T-cell (primary cell): ENCODE data around the gene APCDD1L. TPM values are rescaled to one million over a fixed set of nuclear protein-coding genes. Genes with fewer than 3 reads are reported as not detected.
"Not testable (repeated sequence)": the region's sequence is repeated elsewhere in the genome, so short reads cannot be mapped to it uniquely, and the experiment has no call there.

Experiments used
- ATAC-seq, 4 experiments: fragments of 200-7000 bp in 3 of 4; fragments of 150-1000 bp in 1 of 4; cut with Tn5 transposase; replicated peaks in 1 of 4; 1 replicate in 3 of 4; 2 replicates in 1 of 4; pipeline ENCODE4 v1.10.0; 2021; ENCODE audit warnings: moderate library complexity in 3 of 4, mild to moderate bottlenecking in 2 of 4, moderate number of reproducible peaks in 1 of 4
- CTCF ChIA-PET, 2 donors: fragments of 300-600 bp; sonication (Branson Sonifier 250); formaldehyde crosslinking; loops; one replicate each; lab custom pipeline; 2022; ENCODE audit warnings: antibody characterized with exemption in 2 of 2; lab: Charles Lee
- POLR2A ChIA-PET, 2 donors: fragments of 300-600 bp; sonication (Branson Sonifier 250); formaldehyde crosslinking; loops; one replicate each; lab custom pipeline; 2022; ENCODE audit warnings: antibody characterized with exemption in 2 of 2; lab: Charles Lee
- DNase-seq, 35 experiments: peaks; one replicate each; pipeline versions ENCODE4 v3.0.0 to v3.0.0-alpha.2; 2013 to 2023
- H3K27ac ChIP-seq: one replicate; pipeline ENCODE4 v1.5.1; 2013; ENCODE audit warnings: low read length
- H3K27me3 ChIP-seq, 2 experiments: replicated peaks in 1 of 2; 1 replicate in 1 of 2; 2 replicates in 1 of 2; pipeline versions ENCODE4 v1.6.1 to v1.7.0; 2013; ENCODE audit warnings: low read length in 1 of 2, mixed read lengths in 1 of 2; ENCODE audit not compliant: control insufficient read depth in 2 of 2, insufficient read depth in 2 of 2; ENCODE audit errors: extremely low read depth in 1 of 2
- H3K36me3 ChIP-seq, 2 donors: 1 replicate in 1 of 2; 2 replicates in 1 of 2; pipeline versions ENCODE4 v1.6.1 to v1.7.0; 2013; ENCODE audit warnings: low read length in 1 of 2; ENCODE audit not compliant: control insufficient read depth in 2 of 2, insufficient read depth in 1 of 2; ENCODE audit errors: extremely low read depth in 1 of 2
- H3K4me1 ChIP-seq, 2 experiments: 1 replicate in 1 of 2; 2 replicates in 1 of 2; pipeline versions ENCODE4 v1.6.1 to v1.7.0; 2013; ENCODE audit warnings: low read length in 2 of 2, mixed read lengths in 1 of 2; ENCODE audit not compliant: insufficient read depth in 2 of 2, control insufficient read depth in 1 of 2; ENCODE audit errors: extremely low read depth in 1 of 2
- H3K4me3 ChIP-seq, 2 donors: 1 replicate in 1 of 2; 2 replicates in 1 of 2; pipeline versions ENCODE4 v1.5.1 to v1.7.0; 2013; ENCODE audit warnings: mild to moderate bottlenecking in 2 of 2, low read length in 1 of 2, moderate library complexity in 1 of 2; ENCODE audit not compliant: control insufficient read depth in 1 of 2; ENCODE audit errors: extremely low read depth in 1 of 2
- H3K9me3 ChIP-seq: 2 replicates; pipeline ENCODE4 v1.7.0; 2013
- H3K27ac Mint-ChIP-seq, 2 donors: one replicate each; pipeline ENCODE4 v1.8.0; 2020 to 2021; ENCODE audit warnings: mild to moderate bottlenecking in 2 of 2, mixed read lengths in 2 of 2
- H3K27me3 Mint-ChIP-seq, 2 donors: one replicate each; pipeline ENCODE4 v1.8.0; 2021 to 2022; ENCODE audit warnings: mixed read lengths in 2 of 2
- H3K36me3 Mint-ChIP-seq: one replicate; pipeline ENCODE4 v1.8.0; 2021; ENCODE audit warnings: mixed read lengths
- H3K4me1 Mint-ChIP-seq, 3 donors: one replicate each; pipeline ENCODE4 v1.8.0; 2020 to 2022; ENCODE audit warnings: mixed read lengths in 3 of 3, mild to moderate bottlenecking in 1 of 3
- H3K4me3 Mint-ChIP-seq, 3 donors: one replicate each; pipeline ENCODE4 v1.8.0; 2020 to 2022; ENCODE audit warnings: mild to moderate bottlenecking in 3 of 3, mixed read lengths in 3 of 3, moderate library complexity in 3 of 3
- H3K9me3 Mint-ChIP-seq, 3 donors: one replicate each; pipeline ENCODE4 v1.8.0; 2020 to 2022; ENCODE audit warnings: mixed read lengths in 3 of 3
- WGBS: methylation state at CpG from one replicate; pipeline ENCODE4 v1.1.5; 2013; ENCODE audit warnings: missing lambda C conversion rate; ENCODE audit not compliant: insufficient coverage; 5-methylcytosine and 5-hydroxymethylcytosine counted together
- total RNA-seq, 35 experiments: library from RNA in 6 of 35; stranded (reverse) in 6 of 35; fragments of 120-200 nt in 1 of 35; gene quantifications; one replicate each; pipeline versions ENCODE4 v1.2.1 to v1.2.4 and lab custom pipeline; 2013 to 2026

Gene APCDD1L
- total RNA-seq, 5 donors from 2014 or later (not counting 1 experiment from before 2014, with no cell fraction given), result not detected

- no peak for ATAC-seq
- Histone ChIP-seq H3K4me1 (peaks cover 2 to 17% of the 10 kb centered on the region in 2 experiments), H3K4me3 (no peak overlapping the region), H3K36me3 (peaks cover 3 to 40% of the 10 kb centered on the region in 2 donors), H3K27ac (no peak overlapping the region), H3K27me3 (no peaks in the 10 kb centered on the region), H3K9me3 (no peaks in the 10 kb centered on the region)
- Mint-ChIP-seq H3K9me3 (no peaks in the 10 kb centered on the region), H3K36me3 (peaks cover 49% of the 10 kb centered on the region), H3K27ac (peak overlapping the region in 1 of 2 donors; percentile 48), H3K4me1 (peaks cover 29 to 46% (median 34%) of the 10 kb centered on the region in 3 donors), H3K27me3 (no peaks in the 10 kb centered on the region), H3K4me3 (no peak overlapping the region)
- DNase-seq, result no peak
- WGBS, result 89% methylated on average over 3 of the region's 5 CpGs
- ChIA-PET CTCF (no interaction called here), POLR2A (interaction anchor here (0.6 to 1.0 kb wide), 3 partner anchors 30 to 232 kb away, joined by 4 to 8 read pairs (median 7); partner anchors contain the start of genes STX16 (in 1 of the 2) and VAPB (in 1 of the 2))
Measured at GRCh38 chr20:58418949-58419748, 96.0 kb downstream of the APCDD1L start.

- no peak overlapping the region for H3K4me3 Mint-ChIP-seq
Measured at GRCh38 chr20:58417438-58417837, 97.8 kb downstream of the APCDD1L start.

GRCh38 chr20:58416835-58417234 lies 98.4 kb downstream of the APCDD1L start:
- H3K27ac Mint-ChIP-seq, result peak overlapping the region; percentile 85 to 87
- CTCF ChIA-PET, result interaction anchor here (0.5 to 0.9 kb wide), 2 partner anchors 9 to 927 kb away, joined by 3 read pairs; no protein-coding TSS in a partner anchor
- Histone ChIP-seq H3K27me3 (no peaks in the 10 kb centered on the region), H3K4me1 (peaks cover 2 to 17% of the 10 kb centered on the region in 2 experiments), H3K36me3 (peaks cover 3 to 34% of the 10 kb centered on the region in 2 donors), H3K4me3 (no peak overlapping the region), H3K27ac (no peak overlapping the region), H3K9me3 (no peaks in the 10 kb centered on the region)
- H3K27me3 Mint-ChIP-seq, result no peaks in the 10 kb centered on the region
- peaks cover 38% of the 10 kb centered on the region for H3K36me3 Mint-ChIP-seq
- WGBS, result no CpG with 5 or more reads among the region's 2 CpGs
- peaks cover 29 to 48% (median 40%) of the 10 kb centered on the region in 3 donors for H3K4me1 Mint-ChIP-seq
- POLR2A ChIA-PET, result interaction anchor here in 1 of 2 donors (0.5 kb wide), 1 partner anchor 26 kb away, joined by 3 read pairs; no protein-coding TSS in a partner anchor
- peak in 2 of 4 experiments; percentile 55 to 58 for ATAC-seq
- H3K4me3 Mint-ChIP-seq, result peak overlapping the region; percentile 50 to 57 (median 55)
- peak in 8 of 35 experiments; percentile 2 to 35 (median 6) for DNase-seq
- H3K9me3 Mint-ChIP-seq, result no peaks in the 10 kb centered on the region

More at GRCh38 chr20:58417438-58417837, 97.8 kb downstream of the APCDD1L start:
- Histone ChIP-seq H3K4me1 (peaks cover 2 to 17% of the 10 kb centered on the region in 2 experiments), H3K27ac (no peak overlapping the region), H3K27me3 (no peaks in the 10 kb centered on the region), H3K9me3 (no peaks in the 10 kb centered on the region), H3K4me3 (no peak overlapping the region), H3K36me3 (peaks cover 3 to 36% of the 10 kb centered on the region in 2 donors)
- DNase-seq (no peak), ATAC-seq (no peak)
- H3K27me3 Mint-ChIP-seq, result no peaks in the 10 kb centered on the region
- H3K27ac Mint-ChIP-seq, result peak overlapping the region; percentile 70 to 75
- POLR2A ChIA-PET, result interaction anchor here in 1 of 2 donors (0.5 to 0.7 kb wide), 2 partner anchors 26 to 168 kb away, joined by 3 to 4 read pairs; no protein-coding TSS in a partner anchor
- CTCF ChIA-PET, result interaction anchor here (0.5 to 0.9 kb wide), 2 partner anchors 9 to 928 kb away, joined by 3 read pairs; no protein-coding TSS in a partner anchor
- H3K9me3 Mint-ChIP-seq, result no peaks in the 10 kb centered on the region
- H3K4me1 Mint-ChIP-seq, result peaks cover 29 to 45% (median 38%) of the 10 kb centered on the region in 3 donors
- peaks cover 44% of the 10 kb centered on the region for H3K36me3 Mint-ChIP-seq
- no CpG with 5 or more reads among the region's 3 CpGs for WGBS

- peaks cover 3 to 26% of the 10 kb centered on the region in 2 donors for H3K36me3 ChIP-seq
- no CpG with 5 or more reads among the region's 1 CpG for WGBS
- Mint-ChIP-seq H3K36me3 (peaks cover 35% of the 10 kb centered on the region), H3K4me3 (no peak overlapping the region), H3K27ac (peak overlapping the region; percentile 85 to 87), H3K27me3 (no peaks in the 10 kb centered on the region), H3K4me1 (peaks cover 29 to 49% (median 40%) of the 10 kb centered on the region in 3 donors), H3K9me3 (no peaks in the 10 kb centered on the region)
- CTCF ChIA-PET, result no interaction called here
- no peak for DNase-seq
- no peak overlapping the region for H3K4me3 ChIP-seq
- no peaks in the 10 kb centered on the region for H3K27me3 ChIP-seq
- H3K4me1 ChIP-seq, result peaks cover 2 to 17% of the 10 kb centered on the region in 2 experiments
- no peaks in the 10 kb centered on the region for H3K9me3 ChIP-seq
- H3K27ac ChIP-seq, result no peak overlapping the region
- no peak for ATAC-seq
- POLR2A ChIA-PET, result no interaction called here
Measured at GRCh38 chr20:58416057-58416456, 99.1 kb downstream of the APCDD1L start.

GRCh38 chr20:58414786-58415185 lies 100.4 kb downstream of the APCDD1L start:
- H3K27me3 Mint-ChIP-seq, H3K4me3 Mint-ChIP-seq, H3K27ac ChIP-seq, ATAC-seq, CTCF ChIA-PET, H3K9me3 ChIP-seq, H3K4me3 ChIP-seq, H3K27me3 ChIP-seq, POLR2A ChIA-PET, H3K9me3 Mint-ChIP-seq, DNase-seq: not testable (repeated sequence)
- Mint-ChIP-seq H3K4me1 (peaks cover 37 to 54% (median 45%) of the 10 kb centered on the region in 3 donors), H3K27ac (peak overlapping the region in 1 of 2 donors; percentile 34), H3K36me3 (peaks cover 28% of the 10 kb centered on the region)
- WGBS, result 97% methylated on average over 11 of the region's 26 CpGs
- H3K36me3 ChIP-seq, result peaks cover 3 to 16% of the 10 kb centered on the region in 2 donors
- H3K4me1 ChIP-seq, result peaks cover 2 to 21% of the 10 kb centered on the region in 2 experiments

- Histone ChIP-seq H3K4me1 (peaks cover 2 to 22% of the 10 kb centered on the region in 2 experiments), H3K36me3 (peaks cover 3 to 11% of the 10 kb centered on the region in 2 donors)
- H3K27me3 ChIP-seq, CTCF ChIA-PET, H3K4me3 Mint-ChIP-seq, H3K9me3 ChIP-seq, H3K9me3 Mint-ChIP-seq, POLR2A ChIA-PET, DNase-seq, H3K27ac Mint-ChIP-seq, H3K27ac ChIP-seq, H3K27me3 Mint-ChIP-seq, ATAC-seq, H3K4me3 ChIP-seq: not testable (repeated sequence)
- 92% methylated on average over 2 of the region's 35 CpGs for WGBS
- H3K36me3 Mint-ChIP-seq, result peaks cover 23% of the 10 kb centered on the region
- peaks cover 42 to 54% (median 50%) of the 10 kb centered on the region in 3 donors for H3K4me1 Mint-ChIP-seq
Measured at GRCh38 chr20:58414216-58414615, 101.0 kb downstream of the APCDD1L start.
